Natural killer cell (primary cell): Measurements from ENCODE around the gene SPDYE1. TPM values are rescaled to one million over a fixed set of nuclear protein-coding genes. Genes with fewer than 3 reads are reported as not detected.
"Not testable (repeated sequence)": the region's sequence is repeated elsewhere in the genome, so short reads cannot be mapped to it uniquely, and the experiment has no call there.

Source experiments
- ATAC-seq, 3 donors: fragments of 150-1000 bp in 2 of 3; fragments of 200-7000 bp in 1 of 3; cut with Tn5 transposase; 1 replicate in 1 of 3; 2 replicates in 2 of 3; pipeline ENCODE4 v1.10.0; 2021; ENCODE audit warnings: mild to moderate bottlenecking in 2 of 3, moderate library complexity in 2 of 3
- DNase-seq, 2 donors: peaks; one replicate each; pipeline versions ENCODE4 v3.0.0 to v3.0.0-alpha.2; 2013 to 2021; ENCODE audit warnings: mixed read lengths in 1 of 2
- H3K27ac ChIP-seq: one replicate; pipeline ENCODE4 v1.5.1; 2013; ENCODE audit warnings: mild to moderate bottlenecking, low read length
- H3K27me3 ChIP-seq: one replicate; pipeline ENCODE4 v1.6.1; 2013; ENCODE audit warnings: low read length; ENCODE audit not compliant: control insufficient read depth, insufficient read depth
- H3K36me3 ChIP-seq: one replicate; pipeline ENCODE4 v1.6.1; 2013; ENCODE audit warnings: low read length; ENCODE audit not compliant: control insufficient read depth, insufficient read depth
- H3K4me1 ChIP-seq: one replicate; pipeline ENCODE4 v1.6.1; 2013; ENCODE audit warnings: low read length; ENCODE audit not compliant: control insufficient read depth, insufficient read depth
- H3K4me3 ChIP-seq: one replicate; pipeline ENCODE4 v1.5.1; 2013; ENCODE audit warnings: low read length
- H3K9me3 ChIP-seq: one replicate; pipeline ENCODE4 v1.6.1; 2013; ENCODE audit warnings: low read length; ENCODE audit not compliant: control insufficient read depth, insufficient read depth
- H3K27ac Mint-ChIP-seq, 2 donors: one replicate each; pipeline ENCODE4 v1.8.0; 2022; ENCODE audit warnings: mild to moderate bottlenecking in 2 of 2, mixed read lengths in 2 of 2, moderate library complexity in 1 of 2
- H3K27me3 Mint-ChIP-seq, 2 donors: one replicate each; pipeline ENCODE4 v1.8.0; 2022; ENCODE audit warnings: low read depth in 2 of 2, mixed read lengths in 2 of 2
- H3K36me3 Mint-ChIP-seq: one replicate; pipeline ENCODE4 v1.8.0; 2022; ENCODE audit warnings: mixed read lengths
- H3K4me1 Mint-ChIP-seq, 2 donors: one replicate each; pipeline ENCODE4 v1.8.0; 2022; ENCODE audit warnings: mixed read lengths in 2 of 2
- H3K4me3 Mint-ChIP-seq: one replicate; pipeline ENCODE4 v1.8.0; 2022; ENCODE audit warnings: mild to moderate bottlenecking, moderate library complexity, mixed read lengths
- H3K9me3 Mint-ChIP-seq, 2 donors: one replicate each; pipeline ENCODE4 v1.8.0; 2022; ENCODE audit warnings: mixed read lengths in 2 of 2
- CTCF ChIP-seq: fragments of 200-600 bp; IDR thresholded peaks from one replicate; pipeline ENCODE4 v1.8.0; 2022; ENCODE audit warnings: antibody characterized with exemption
- WGBS: methylation state at CpG from one replicate; pipeline ENCODE4 v1.1.7; 2013; ENCODE audit warnings: missing lambda C conversion rate; ENCODE audit not compliant: insufficient coverage; 5-methylcytosine and 5-hydroxymethylcytosine counted together
- intact Hi-C: fragments of 100-400 bp; cut with micrococcal nuclease; formaldehyde crosslinking; loops from one replicate; pipeline ENCODE4 v1.14.2; 2022
- total RNA-seq, 4 donors: library from RNA; stranded (reverse); fragments of 120-200 nt in 1 of 4; gene quantifications; one replicate each; pipeline versions ENCODE4 v1.2.3 to v1.2.4, GENCODE V29; 2013 to 2022

The SPDYE1 gene
- total RNA-seq, 3 donors from 2014 or later (not counting 1 experiment from before 2014, with no cell fraction given) = 0.18 to 0.24 TPM; not detected in 1

DNA sequence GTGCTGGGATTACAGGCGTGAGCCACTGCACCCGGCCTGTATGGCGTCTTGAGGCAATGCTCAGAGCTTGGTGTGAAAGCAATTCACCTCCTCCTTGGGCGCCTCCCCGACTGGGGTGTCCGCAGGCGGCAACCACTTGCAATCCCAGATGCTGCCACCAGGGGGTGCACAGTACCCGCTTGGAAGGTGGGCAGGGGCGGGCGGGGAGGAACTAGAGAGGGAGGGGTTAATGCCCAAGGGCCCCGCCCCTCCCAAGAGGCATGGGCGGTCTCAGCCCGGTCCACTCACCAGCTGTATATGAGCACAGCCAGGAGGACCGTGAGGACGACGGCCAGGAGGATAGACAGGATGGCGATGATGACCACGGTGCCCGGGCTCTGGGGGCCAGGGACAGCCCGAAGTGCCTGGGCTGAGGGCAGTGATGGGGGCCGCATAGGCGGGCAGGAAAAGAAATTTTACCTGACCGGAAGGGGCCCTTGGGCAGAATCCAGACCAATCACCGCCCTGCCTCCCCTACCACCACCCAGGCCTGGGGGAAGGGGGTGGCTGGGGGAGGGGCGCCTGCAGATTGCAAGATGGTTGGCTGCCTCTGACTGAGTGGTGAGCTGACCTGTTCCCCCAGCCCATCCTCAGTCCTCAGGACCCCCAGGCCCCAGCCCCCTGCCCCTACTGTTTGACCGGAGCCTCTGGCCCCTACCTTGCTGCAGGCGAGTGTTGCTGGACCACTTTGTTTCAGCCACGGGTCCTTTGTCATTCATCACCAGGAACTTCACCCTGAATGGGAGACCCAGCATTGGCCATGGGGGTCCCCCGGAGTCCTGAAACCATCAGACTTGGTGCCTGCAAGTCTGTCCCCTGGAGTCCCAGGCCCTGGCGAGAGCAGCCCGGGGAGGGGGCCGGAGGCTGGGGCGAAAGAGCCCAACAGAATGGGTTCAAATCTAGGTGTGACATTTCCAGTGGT lies 11.5 kb upstream of the SPDYE1 start:
- H3K27me3 Mint-ChIP-seq, H3K27me3 ChIP-seq, H3K9me3 Mint-ChIP-seq, H3K4me3 ChIP-seq, H3K27ac ChIP-seq, intact Hi-C loops, H3K9me3 ChIP-seq, H3K36me3 Mint-ChIP-seq, H3K4me1 Mint-ChIP-seq, H3K36me3 ChIP-seq, H3K4me1 ChIP-seq: not testable (repeated sequence)
- DNase-seq (peak; percentile 79 to 90), ATAC-seq (peak; percentile 90 to 95 (median 91))
- peak; percentile 65 for TF ChIP-seq CTCF
- 32% methylated on average over 19 of the region's 33 CpGs for WGBS
- H3K27ac Mint-ChIP-seq = peak overlapping the region; percentile 17 to 82
- peak overlapping the region; percentile 47 for H3K4me3 Mint-ChIP-seq

DNA sequence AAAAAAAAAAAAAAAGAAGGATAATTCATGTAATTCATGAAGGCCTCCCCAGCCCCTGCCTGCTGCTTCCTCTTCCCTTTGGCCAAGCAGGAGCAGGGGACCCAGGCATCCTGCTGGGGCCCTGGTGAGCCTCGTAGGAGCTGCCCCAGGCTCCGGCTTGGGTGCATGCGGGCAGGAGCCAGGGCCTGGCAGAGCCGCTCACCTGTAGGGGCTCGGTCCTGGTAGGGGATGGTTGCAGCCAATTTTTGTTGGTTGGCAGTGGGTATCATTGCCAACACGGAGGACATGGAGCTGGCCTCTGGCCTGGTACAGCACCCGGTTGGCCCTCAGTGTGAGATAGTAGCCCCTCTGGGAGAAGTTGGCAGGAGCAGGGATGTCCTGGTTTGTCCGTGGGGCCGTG lies 10.2 kb upstream of the SPDYE1 start:
- ATAC-seq, DNase-seq, H3K4me3 ChIP-seq, H3K4me1 ChIP-seq, H3K4me3 Mint-ChIP-seq, intact Hi-C loops, H3K27me3 Mint-ChIP-seq, H3K27ac Mint-ChIP-seq, H3K4me1 Mint-ChIP-seq, H3K9me3 Mint-ChIP-seq, H3K27ac ChIP-seq, H3K36me3 Mint-ChIP-seq, H3K27me3 ChIP-seq, H3K9me3 ChIP-seq, H3K36me3 ChIP-seq: not testable (repeated sequence)
- WGBS = no CpG with 5 or more reads among the region's 9 CpGs

- WGBS = 92% methylated on average over 7 of the region's 12 CpGs
- DNase-seq, ATAC-seq, H3K27ac Mint-ChIP-seq, H3K9me3 Mint-ChIP-seq, H3K4me3 Mint-ChIP-seq, H3K27ac ChIP-seq, H3K36me3 Mint-ChIP-seq, H3K36me3 ChIP-seq, H3K4me1 ChIP-seq, H3K9me3 ChIP-seq, H3K4me1 Mint-ChIP-seq, H3K27me3 Mint-ChIP-seq, intact Hi-C loops, H3K27me3 ChIP-seq, H3K4me3 ChIP-seq: not testable (repeated sequence)
Measured at GRCh38 chr7:43990011-43990585, 7.6 kb upstream of the SPDYE1 start.

- H3K27ac ChIP-seq, intact Hi-C loops, DNase-seq, H3K4me1 ChIP-seq, H3K27me3 Mint-ChIP-seq, H3K27ac Mint-ChIP-seq, H3K9me3 ChIP-seq, H3K9me3 Mint-ChIP-seq, H3K27me3 ChIP-seq, H3K4me1 Mint-ChIP-seq, H3K4me3 Mint-ChIP-seq, ATAC-seq, H3K36me3 ChIP-seq, H3K4me3 ChIP-seq, H3K36me3 Mint-ChIP-seq: not testable (repeated sequence)
- 100% methylated on average over 1 of the region's 1 CpG for WGBS
Measured at GRCh38 chr7:43990829-43991228, 6.9 kb upstream of the SPDYE1 start.

- H3K4me3 ChIP-seq, H3K4me1 ChIP-seq, H3K27ac Mint-ChIP-seq, H3K36me3 ChIP-seq, intact Hi-C loops, H3K9me3 Mint-ChIP-seq, ATAC-seq, H3K4me3 Mint-ChIP-seq, H3K27me3 ChIP-seq, H3K4me1 Mint-ChIP-seq, H3K27ac ChIP-seq, H3K27me3 Mint-ChIP-seq, H3K9me3 ChIP-seq, DNase-seq, H3K36me3 Mint-ChIP-seq: not testable (repeated sequence)
- WGBS = 80% methylated on average over 1 of the region's 7 CpGs
Measured at GRCh38 chr7:43992896-43993295, 4.8 kb upstream of the SPDYE1 start.

GRCh38 chr7:43994681-43995080 lies 3.0 kb upstream of the SPDYE1 start:
- H3K36me3 ChIP-seq, H3K4me3 Mint-ChIP-seq, H3K27me3 ChIP-seq, H3K4me3 ChIP-seq, H3K27ac Mint-ChIP-seq, H3K27ac ChIP-seq, H3K36me3 Mint-ChIP-seq, H3K27me3 Mint-ChIP-seq, DNase-seq, H3K9me3 Mint-ChIP-seq, intact Hi-C loops, ATAC-seq, H3K4me1 Mint-ChIP-seq, H3K9me3 ChIP-seq, H3K4me1 ChIP-seq: not testable (repeated sequence)
- 97% methylated on average over 4 of the region's 6 CpGs for WGBS

GRCh38 chr7:44012081-44012480 lies 14.4 kb downstream of the SPDYE1 start:
- H3K4me3 ChIP-seq, H3K9me3 ChIP-seq, H3K36me3 ChIP-seq, H3K36me3 Mint-ChIP-seq, H3K27me3 Mint-ChIP-seq, H3K27me3 ChIP-seq, H3K27ac Mint-ChIP-seq, ATAC-seq, H3K9me3 Mint-ChIP-seq, H3K27ac ChIP-seq, H3K4me1 Mint-ChIP-seq, H3K4me1 ChIP-seq, DNase-seq, intact Hi-C loops, H3K4me3 Mint-ChIP-seq: not testable (repeated sequence)
- WGBS = 92% methylated on average over 8 of the region's 8 CpGs
